ENCODE measurements around the gene MYBPC1.
"Not testable (repeated sequence)": the region's sequence is repeated elsewhere in the genome, so short reads cannot be mapped to it uniquely, and the experiment has no call there.

MYBPC1 gene

GRCh38 chr12:101594700-101595099 is at the start of gene MYBPC1:
Gene MYBPC1, plus strand, starts transcription at chr12:101594971. Its CDS starts 100 bp downstream, at chr12:101595071.
- peak; percentile 5 for DNase-seq

DNA sequence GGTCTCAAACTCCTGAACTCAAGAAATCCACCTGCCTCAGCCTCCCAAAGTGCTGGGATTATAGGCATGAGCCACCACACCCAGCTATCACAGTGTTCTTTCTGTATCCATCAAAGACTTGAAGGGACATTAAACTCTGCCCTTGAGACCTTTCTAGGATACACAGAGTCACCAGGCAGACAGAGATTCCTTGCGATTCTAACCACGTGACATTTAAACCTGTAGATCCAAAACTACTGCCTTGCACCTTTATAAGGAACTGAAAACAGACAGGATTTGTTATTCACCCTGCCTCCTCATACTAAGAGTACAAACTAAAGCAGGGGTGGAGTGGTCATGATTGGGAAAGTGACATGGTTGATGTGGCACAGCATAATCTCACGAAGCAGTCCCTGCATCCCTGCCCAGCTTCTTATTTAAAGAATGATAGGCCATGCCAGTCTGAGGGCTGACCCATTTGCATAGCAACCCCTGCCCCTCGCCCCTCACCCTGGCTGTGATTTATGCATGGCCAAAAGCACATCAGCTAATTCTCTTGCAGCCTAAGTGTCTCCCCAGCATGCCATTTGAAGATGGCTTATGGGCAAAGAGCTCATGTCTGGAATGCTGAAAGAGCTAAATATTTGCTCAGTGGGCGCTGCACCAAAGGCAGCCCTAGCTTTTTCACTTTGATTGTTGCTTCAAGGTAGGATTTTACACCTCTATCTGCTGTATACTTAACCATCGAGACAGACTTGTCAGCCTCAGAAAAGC is 43.2 kb upstream of the MYBPC1 start:
- DNase-seq = no peak

GRCh38 chr12:101552277-101552676 is 42.5 kb upstream of the MYBPC1 start:
- peak; percentile 73 for DNase-seq

DNA sequence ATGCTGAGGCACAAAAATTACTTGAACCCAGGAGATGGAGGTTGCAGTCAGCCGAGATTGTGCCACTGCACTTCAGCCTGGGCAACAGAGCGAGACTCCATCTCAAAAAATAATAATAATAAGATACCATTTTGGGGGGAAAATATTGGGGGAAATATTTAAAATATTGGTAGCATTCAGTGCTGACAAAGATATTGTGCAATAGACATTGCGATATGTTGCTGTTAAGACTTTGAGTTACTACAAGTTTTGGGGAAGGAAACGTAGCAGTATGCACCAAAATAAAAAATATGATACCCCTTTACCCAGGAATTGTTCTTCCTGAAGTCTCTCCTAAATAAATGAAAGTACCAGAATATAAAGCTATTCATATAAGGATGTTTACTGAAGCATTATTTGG is 37.7 kb upstream of the MYBPC1 start:
- DNase-seq = no peak

DNA sequence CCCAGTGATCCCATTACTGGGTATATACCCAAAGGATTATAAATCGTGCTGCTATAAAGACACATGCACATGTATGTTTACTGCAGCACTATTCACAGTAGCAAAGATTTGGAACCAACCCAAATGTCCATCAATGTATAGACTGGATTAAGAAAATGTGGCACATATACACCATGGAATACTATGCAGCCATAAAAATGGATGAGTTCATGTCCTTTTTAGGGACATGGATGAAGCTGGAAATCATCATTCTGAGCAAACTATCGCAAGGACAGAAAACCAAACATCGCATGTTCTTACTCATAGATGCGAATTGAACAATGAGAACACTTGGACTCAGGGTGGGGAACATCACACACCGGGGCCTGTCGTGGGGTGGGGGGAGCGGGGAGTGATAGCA is 36.0 kb upstream of the MYBPC1 start:
- not testable (repeated sequence) for DNase-seq

GRCh38 chr12:101563212-101563611 is 31.6 kb upstream of the MYBPC1 start:
- DNase-seq = no peak

GRCh38 chr12:101564912-101565311 is 29.9 kb upstream of the MYBPC1 start:
- DNase-seq = peak; percentile 5

DNA sequence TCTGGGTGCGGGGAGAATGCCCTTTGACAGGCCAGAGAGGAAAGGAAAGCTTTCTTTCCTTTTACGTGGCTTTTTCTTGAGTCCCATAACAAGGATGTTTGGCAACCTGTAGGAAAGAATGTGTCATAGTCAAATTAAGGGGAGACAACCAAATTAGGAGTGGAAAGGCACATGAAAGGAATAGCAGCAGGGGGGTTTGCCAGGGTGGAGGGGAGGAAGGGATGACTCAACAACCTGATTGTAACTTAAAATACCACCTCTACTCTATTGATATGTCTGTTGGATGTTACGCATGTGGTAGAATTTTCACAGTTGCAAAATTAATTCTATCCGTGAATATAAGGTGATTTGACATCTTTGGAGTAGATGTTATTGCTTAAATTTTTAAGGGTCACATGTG is 28.5 kb upstream of the MYBPC1 start:
- no peak for DNase-seq

DNA sequence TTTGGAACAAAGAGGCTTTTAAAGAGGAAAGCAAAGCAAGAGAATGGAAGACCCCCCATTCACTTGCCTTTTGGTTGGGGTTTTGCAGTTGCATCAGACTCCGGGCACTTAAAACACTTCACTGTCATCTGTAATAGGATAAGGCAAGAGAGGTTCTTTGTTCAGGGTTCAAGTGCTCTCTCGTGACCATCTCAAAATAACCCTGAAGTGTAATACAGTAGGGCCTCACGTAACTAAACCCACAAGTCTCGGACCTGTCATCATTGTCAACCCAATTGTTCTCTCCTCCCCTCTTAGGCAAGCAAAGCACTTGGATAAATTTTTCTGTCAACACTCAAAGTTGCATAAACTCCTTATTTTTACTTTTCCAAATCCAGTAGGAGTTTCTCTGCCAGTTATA is 26.9 kb upstream of the MYBPC1 start:
- DNase-seq = peak; percentile 82

GRCh38 chr12:101570047-101570446 is 24.7 kb upstream of the MYBPC1 start:
- DNase-seq = peak; percentile 76

- no peak for DNase-seq
These were observed 23.7 kb upstream of the MYBPC1 start for GRCh38 chr12:101571105-101571504.

- DNase-seq = no peak
These were observed 21.0 kb upstream of the MYBPC1 start for GRCh38 chr12:101573743-101574142.

- no peak for DNase-seq
These were observed 16.4 kb upstream of the MYBPC1 start for GRCh38 chr12:101578417-101578816.

GRCh38 chr12:101581190-101581589 is 13.6 kb upstream of the MYBPC1 start:
- no peak for DNase-seq

- DNase-seq = no peak
These were observed 11.8 kb upstream of the MYBPC1 start for GRCh38 chr12:101582937-101583336.

- no peak for DNase-seq
These were observed 4.4 kb upstream of the MYBPC1 start for GRCh38 chr12:101590383-101590782.

GRCh38 chr12:101591781-101592180 is 3.0 kb upstream of the MYBPC1 start:
- DNase-seq = no peak

- DNase-seq = no peak
These were observed 2.3 kb upstream of the MYBPC1 start for GRCh38 chr12:101592448-101592847.

DNA sequence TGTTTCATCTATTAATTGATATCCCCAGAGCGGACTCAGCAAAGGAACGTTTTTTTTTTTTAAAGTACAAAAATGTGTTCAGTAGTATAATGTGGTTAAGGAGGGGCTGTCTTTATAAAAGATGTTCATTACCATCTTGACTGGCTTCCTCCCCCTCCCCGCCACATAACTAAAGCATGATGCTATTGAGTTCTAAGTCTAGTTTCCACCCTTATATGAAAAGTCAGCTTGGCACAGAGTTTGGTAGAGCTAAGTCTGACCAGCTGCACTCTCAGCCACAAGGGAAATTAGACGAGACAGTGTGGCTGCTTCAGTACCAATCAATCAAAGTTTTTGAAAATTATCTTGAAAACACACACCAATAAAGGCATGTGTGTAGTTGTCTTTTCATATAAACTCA is 1.9 kb upstream of the MYBPC1 start:
- DNase-seq = no peak

- DNase-seq = no peak
These were observed 1.4 kb downstream of the MYBPC1 start for GRCh38 chr12:101596172-101596571.

DNA sequence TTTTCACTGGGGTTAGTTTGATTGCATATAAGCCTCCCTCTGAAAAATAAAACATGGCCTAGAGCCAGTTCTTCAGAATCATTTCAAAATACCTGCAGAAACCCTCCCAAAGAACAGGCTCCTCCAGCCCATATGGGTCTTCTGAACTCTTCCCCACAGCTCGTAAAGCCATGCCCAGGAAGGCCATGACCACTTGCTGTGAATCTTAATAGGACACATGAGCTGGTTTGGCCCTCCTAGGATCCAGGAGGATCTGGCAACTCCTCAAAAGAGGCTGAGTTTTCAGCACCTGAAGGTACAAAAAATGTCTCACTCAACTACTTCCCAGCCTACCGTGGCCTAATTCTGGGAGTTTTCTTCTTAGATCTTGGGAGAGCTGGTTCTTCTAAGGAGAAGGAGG is 2.4 kb downstream of the MYBPC1 start:
- DNase-seq = no peak

- DNase-seq = no peak
These were observed 3.7 kb downstream of the MYBPC1 start for GRCh38 chr12:101598483-101598882.

GRCh38 chr12:101599311-101599710 is 4.5 kb downstream of the MYBPC1 start:
- DNase-seq = no peak

GRCh38 chr12:101599771-101600484 is 5.2 kb downstream of the MYBPC1 start:
- DNase-seq = peak; percentile 8

- DNase-seq = peak; percentile 45
These were observed 9.4 kb downstream of the MYBPC1 start for GRCh38 chr12:101604132-101604531.
